ENCODE data around the gene SRSF9. TPM values are rescaled to one million over a fixed set of nuclear protein-coding genes. Genes with fewer than 3 reads are reported as not detected.

The SRSF9 gene
- polyA plus RNA-seq, 3 donors: 226 to 241 (median 238) TPM

DNA sequence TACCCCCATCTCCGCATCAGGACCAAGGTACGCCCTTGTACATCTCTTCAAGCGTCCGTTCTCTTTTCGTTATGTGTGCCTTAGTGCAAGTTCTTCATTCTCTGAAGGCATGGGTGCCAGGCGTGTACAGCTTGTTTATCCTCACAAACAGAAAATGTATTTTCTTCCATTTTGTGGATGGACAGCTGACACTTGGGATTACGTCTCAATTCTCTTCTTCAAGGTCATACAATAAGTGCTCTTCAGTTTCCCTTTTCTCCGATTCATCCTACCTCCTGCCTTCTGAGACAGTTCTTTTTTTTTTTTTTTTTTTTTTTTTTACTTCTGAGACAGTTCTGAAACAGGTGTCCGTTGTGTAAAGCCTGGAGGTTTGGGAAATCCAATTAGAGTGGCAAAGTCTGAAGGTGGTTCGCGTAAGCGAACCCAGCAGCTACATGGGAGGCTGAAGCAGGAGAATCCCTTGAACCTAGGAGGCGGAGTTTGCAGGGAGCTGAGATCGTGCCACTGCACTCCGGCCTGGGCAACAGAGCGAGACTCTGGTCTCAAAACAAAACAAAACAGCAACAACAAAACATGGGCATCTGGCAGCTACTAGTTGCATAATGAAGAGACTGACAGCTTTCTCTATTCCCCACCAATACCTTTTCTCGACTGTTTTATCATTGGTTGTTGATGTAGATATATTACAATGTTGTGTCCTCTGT lies 30.9 kb downstream of the SRSF9 start:
- DNase-seq (ENCODE audit: extremely low read depth in 1 of 11, low read depth in 9 of 11, low spot score in 4 of 11): no peak

DNA sequence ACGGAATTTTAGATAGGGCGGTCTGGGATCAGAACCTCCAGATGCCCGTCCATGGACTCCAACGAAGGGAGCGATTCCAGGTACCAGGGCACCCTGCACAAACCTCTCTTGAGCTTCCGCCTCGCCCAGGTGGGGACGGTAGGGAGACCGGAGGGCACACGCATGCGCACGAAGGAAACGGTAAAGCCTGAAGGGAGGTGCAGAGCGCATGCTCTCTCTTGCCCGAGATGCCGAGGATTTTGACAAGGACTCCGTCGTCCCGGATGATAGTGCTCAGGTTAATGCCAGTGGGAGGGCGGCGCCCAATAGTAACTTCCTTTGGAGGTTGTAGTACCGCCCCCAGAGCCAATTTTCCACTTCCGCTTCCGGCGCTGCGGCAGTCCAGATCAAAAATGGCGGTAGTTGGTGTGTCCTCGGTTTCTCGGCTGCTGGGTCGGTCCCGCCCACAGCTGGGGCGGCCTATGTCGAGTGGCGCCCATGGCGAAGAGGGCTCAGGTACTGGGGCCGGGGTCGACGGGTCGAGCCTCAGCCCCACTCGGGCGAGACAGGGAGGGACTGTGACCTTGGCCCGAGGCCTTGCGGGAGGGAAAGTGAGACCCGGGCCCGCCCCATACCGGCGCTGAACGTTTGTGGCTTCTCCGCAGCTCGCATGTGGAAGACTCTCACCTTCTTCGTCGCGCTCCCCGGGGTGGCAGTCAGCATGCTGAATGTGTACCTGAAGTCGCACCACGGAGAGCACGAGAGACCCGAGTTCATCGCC lies 31.6 kb downstream of the SRSF9 start, which contains the start of gene COX6A1:
Gene COX6A1, plus strand, starts transcription at position 379 of the 760 bp plus-strand sequence. Its CDS starts 14 bp downstream, at position 393.
- peak; percentile 84 to 97 (median 91) for DNase-seq (ENCODE audit: extremely low read depth in 1 of 11, low read depth in 9 of 11, low spot score in 4 of 11)

- no peak for DNase-seq (ENCODE audit: extremely low read depth in 1 of 11, low read depth in 9 of 11, low spot score in 4 of 11)
Observed at GRCh38 chr12:120432772-120433525, 36.6 kb downstream of the SRSF9 start.

GRCh38 chr12:120429368-120429767 lies 40.2 kb downstream of the SRSF9 start:
- no peak for DNase-seq (ENCODE audit: extremely low read depth in 1 of 11, low read depth in 9 of 11, low spot score in 4 of 11)

DNA sequence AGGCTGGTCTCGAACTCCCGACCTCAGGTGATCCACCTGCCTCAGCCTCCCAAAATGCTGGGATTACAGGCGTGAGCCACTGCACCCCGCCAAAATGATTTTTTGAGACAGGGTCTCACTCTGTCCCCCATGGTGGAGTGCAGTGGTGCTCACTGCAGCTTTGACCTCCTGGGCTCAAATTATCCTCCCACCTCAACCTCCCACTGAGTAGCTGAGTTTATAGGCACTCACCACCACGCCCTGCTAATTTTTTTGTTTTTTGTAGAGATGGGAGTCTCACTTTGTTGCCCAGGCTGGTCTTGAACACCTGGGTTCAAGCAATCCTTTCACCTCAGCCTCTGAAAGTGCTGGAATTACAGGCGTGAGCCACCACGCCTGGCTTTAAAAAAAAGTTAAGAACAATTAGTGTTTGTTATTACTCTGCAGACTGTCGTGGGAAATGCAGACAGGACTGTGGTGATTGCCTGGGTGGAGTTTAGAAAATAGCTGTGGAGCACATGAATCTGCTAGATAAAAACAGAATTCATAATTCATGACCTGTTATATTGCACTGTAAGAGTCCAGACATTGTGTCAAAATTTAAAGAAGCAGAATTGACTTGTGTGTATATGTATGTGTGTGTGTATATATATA lies 40.8 kb downstream of the SRSF9 start:
- DNase-seq (ENCODE audit: extremely low read depth in 1 of 11, low read depth in 9 of 11, low spot score in 4 of 11): no peak

DNA sequence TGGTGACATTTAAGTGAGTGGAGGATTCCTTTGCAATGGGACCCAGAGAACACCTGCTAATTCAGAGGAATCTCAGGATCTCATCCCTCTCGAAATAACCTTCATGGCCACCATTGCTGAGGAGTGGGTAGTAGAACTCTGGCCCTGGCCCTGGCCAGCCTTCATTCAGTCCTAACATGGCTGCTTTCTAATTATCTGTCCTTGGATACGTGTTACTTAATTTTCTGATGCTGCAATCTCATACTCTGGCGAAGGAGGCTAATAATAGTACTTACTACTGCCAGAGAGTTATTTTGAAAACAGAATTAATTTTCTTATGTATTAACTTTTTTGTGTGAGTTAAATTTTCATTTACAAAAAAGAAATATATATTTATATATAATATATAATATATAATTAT lies 43.8 kb downstream of the SRSF9 start:
- no peak for DNase-seq (ENCODE audit: extremely low read depth in 1 of 11, low read depth in 9 of 11, low spot score in 4 of 11)

GRCh38 chr12:120422892-120423456 lies 46.6 kb downstream of the SRSF9 start:
- no peak for DNase-seq (ENCODE audit: extremely low read depth in 1 of 11, low read depth in 9 of 11, low spot score in 4 of 11)

GRCh38 chr12:120421701-120422100 lies 47.8 kb downstream of the SRSF9 start:
- no peak for DNase-seq (ENCODE audit: extremely low read depth in 1 of 11, low read depth in 9 of 11, low spot score in 4 of 11)

GRCh38 chr12:120417917-120418580 lies 51.5 kb downstream of the SRSF9 start:
- no peak for DNase-seq (ENCODE audit: extremely low read depth in 1 of 11, low read depth in 9 of 11, low spot score in 4 of 11)

DNA sequence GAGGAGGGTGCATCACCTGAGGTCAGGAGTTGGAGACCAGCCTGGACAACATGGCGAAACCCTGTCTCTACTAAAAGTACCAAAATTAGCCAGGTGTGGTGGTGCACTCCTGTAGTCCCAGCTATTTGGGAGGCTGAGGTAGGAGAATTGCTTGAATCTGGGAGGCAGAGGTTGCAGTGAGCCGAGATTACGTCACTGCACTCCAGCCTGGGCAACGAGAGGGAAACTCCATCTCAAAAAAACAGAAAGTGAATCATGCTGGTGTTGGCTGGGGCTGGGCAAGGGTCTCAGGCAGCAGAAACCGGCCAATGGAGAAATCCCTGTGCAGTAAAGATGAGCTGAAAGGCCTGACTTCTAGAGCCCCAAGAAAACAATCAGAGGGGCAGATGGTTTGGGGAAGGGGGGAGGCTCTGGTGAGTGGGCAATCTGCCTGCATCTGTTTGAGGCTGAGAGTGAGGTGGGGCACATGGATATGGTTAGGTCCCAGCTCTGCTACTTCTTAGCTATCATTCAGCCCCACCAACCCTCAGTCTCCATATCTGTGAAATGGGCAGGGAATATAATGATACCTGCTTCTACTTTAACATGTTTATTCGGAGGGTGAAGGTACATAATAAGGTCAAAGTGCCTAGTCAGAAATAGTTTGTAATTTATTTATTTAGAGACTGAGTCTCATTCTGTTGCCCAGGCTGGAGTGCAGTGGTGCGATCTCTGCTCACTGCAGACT lies 52.9 kb downstream of the SRSF9 start:
- DNase-seq (ENCODE audit: extremely low read depth in 1 of 11, low read depth in 9 of 11, low spot score in 4 of 11): no peak

DNA sequence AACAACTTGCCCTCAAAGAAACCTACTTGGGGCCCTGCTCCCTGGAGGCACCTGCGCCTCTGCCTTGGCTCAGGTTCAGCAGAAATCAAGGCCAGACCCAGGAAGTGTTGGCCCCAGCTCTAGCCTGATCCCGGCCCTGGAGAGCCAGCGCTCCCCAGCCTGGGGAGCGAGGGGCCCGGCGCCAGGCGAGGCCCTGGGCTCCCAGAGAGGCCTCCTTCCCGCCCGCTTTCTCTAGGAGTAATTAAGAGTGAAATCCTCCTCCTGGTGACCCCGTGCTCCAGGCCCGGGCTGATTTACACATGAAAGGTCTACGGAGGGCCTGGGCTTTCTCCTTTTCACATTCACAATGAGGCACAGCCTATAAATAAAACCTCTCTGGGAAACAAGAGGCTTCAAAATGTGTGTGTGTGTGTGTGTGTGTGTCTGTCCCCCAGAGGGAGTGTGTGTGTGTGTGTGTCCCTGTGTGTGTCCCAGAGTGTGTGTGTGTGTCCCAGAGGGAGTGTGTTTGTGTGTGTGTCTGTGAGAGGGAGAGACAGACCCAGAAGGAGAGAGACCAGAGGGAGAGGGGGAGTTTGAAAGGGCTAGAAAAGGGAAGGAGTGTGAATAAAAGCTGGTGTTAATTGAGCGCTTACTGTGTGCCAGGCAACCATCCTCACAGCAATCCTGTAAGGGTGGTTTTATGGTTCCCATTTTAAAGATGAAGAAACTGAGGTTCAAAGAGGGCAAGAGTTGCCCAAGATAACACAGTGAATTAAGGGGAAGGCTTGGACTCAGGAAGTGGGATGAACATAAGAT lies 55.5 kb downstream of the SRSF9 start:
- peak in 9 of 11 donors; percentile 59 to 90 (median 75) for DNase-seq (ENCODE audit: extremely low read depth in 1 of 11, low read depth in 9 of 11, low spot score in 4 of 11)

GRCh38 chr12:120412421-120412820 lies 57.1 kb downstream of the SRSF9 start:
- DNase-seq (ENCODE audit: extremely low read depth in 1 of 11, low read depth in 9 of 11, low spot score in 4 of 11): no peak

Other genes with a start within 250 kb of the SRSF9 start
- gene PXN, start 204.0 kb downstream of the SRSF9 start, polyA plus RNA-seq (ENCODE audit: insufficient read length in 3 of 3): 10 to 100 TPM; 56.7 to 89.5 (median 69.5) TPM
- gene RNU4-2, start 177.8 kb downstream of the SRSF9 start, polyA plus RNA-seq (ENCODE audit: insufficient read length in 3 of 3): not detected
- gene RNU4-1, start 176.5 kb downstream of the SRSF9 start, polyA plus RNA-seq (ENCODE audit: insufficient read length in 3 of 3): not detected
- 1 to 10 TPM; 3.1 to 4.5 (median 3.6) TPM for gene SIRT4, start 167.4 kb downstream of the SRSF9 start, polyA plus RNA-seq (ENCODE audit: insufficient read length in 3 of 3)
- under 1 TPM; 0.50 to 0.91 (median 0.86) TPM for gene PLA2G1B, start 142.0 kb downstream of the SRSF9 start, polyA plus RNA-seq (ENCODE audit: insufficient read length in 3 of 3)
- 10 to 100 TPM; 20.9 to 27.3 (median 24.3) TPM for gene MSI1, start 100.6 kb downstream of the SRSF9 start, polyA plus RNA-seq (ENCODE audit: insufficient read length in 3 of 3)
- 100 to 1,000 TPM; 293 to 337 (median 296) TPM for gene COX6A1, start 31.6 kb downstream of the SRSF9 start, polyA plus RNA-seq (ENCODE audit: insufficient read length in 3 of 3)
- 10 to 100 TPM; 35.0 to 47.6 (median 42.7) TPM for gene TRIAP1, start 23.4 kb downstream of the SRSF9 start, polyA plus RNA-seq (ENCODE audit: insufficient read length in 3 of 3)
- gene GATC, start 23.3 kb downstream of the SRSF9 start, polyA plus RNA-seq (ENCODE audit: insufficient read length in 3 of 3): 10 to 100 TPM; 31.2 to 41.9 (median 38.5) TPM
- 100 to 1,000 TPM; 405 to 558 (median 530) TPM for gene DYNLL1, start 26.4 kb upstream of the SRSF9 start, polyA plus RNA-seq (ENCODE audit: insufficient read length in 3 of 3)
- 10 to 100 TPM; 62.1 to 63.6 (median 62.6) TPM for gene COQ5, start 59.4 kb upstream of the SRSF9 start, polyA plus RNA-seq (ENCODE audit: insufficient read length in 3 of 3)
- 100 to 1,000 TPM; 191 to 262 (median 196) TPM for gene RNF10, start 64.6 kb upstream of the SRSF9 start, polyA plus RNA-seq (ENCODE audit: insufficient read length in 3 of 3)
- 10 to 100 TPM; 48.0 to 58.1 (median 55.8) TPM for gene POP5, start 111.7 kb upstream of the SRSF9 start, polyA plus RNA-seq (ENCODE audit: insufficient read length in 3 of 3)
- 1 to 10 TPM; 4.6 to 5.6 (median 4.7) TPM for gene CABP1, start 170.9 kb upstream of the SRSF9 start, polyA plus RNA-seq (ENCODE audit: insufficient read length in 3 of 3)
- gene MLEC, start 217.4 kb upstream of the SRSF9 start, polyA plus RNA-seq (ENCODE audit: insufficient read length in 3 of 3): 100 to 1,000 TPM; 172 to 190 (median 187) TPM
- gene UNC119B, start 240.7 kb upstream of the SRSF9 start, polyA plus RNA-seq (ENCODE audit: insufficient read length in 3 of 3): 10 to 100 TPM; 65.3 to 81.1 (median 77.9) TPM

Data from renal cortex interstitium (tissue), 11 donors.